UCSD-AML1 (cell line): ENCODE results near the gene IL1RN.
A peak's percentile ranks its signal among the peaks of the same experiment; 100 is the strongest.

Experiments used
- DNase-seq: peaks from one replicate; lab custom pipeline; 2025; ENCODE audit not compliant: unreplicated experiment; lab: John Stamatoyannopoulos, UW

IL1RN gene

DNA sequence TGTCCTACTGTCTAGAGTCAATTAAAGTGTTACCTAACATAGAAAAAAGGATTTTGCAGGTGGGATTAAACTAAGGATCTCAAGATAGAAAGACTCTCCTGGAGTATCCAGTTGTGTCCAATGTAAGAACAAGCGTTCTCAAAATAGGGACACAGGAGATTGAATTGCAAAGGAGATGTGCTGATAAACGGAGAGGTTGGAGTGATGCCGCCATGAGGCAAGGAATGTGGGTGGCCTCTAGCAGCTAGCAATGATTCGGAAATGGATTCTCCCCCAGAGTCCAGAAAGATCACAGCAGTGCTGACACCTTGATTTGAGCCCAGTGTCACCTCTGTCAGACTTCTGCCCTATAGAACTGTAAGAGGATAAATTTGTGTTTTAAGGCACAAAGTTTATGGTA lies 24.1 kb upstream of the IL1RN start:
- no peak for DNase-seq

DNA sequence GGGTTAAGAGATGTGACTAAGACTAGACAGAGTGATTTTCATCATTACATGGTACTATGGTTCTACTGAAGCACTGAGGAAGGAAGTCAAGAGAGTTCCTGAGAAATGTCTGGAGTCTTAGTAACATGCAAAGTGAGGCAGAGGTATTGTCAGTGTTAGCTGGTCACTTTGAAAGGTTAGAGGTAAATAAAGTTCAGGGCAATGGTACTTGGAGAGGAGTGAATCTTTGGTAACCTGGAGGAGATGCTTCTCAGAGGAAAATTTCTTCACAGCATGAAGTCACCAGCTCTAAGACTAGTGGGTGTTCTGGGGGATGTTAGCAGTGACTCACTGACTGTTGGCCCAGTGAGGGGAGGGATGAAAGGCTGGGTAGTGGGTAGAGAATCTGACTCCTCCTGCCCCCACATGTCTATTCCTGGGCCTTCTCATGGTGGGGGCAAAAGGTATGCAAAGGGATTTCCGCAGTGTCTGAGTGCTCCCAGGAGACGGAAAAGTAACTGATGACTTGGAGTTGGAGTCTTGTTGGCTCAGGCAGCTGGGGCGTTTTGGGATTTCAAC lies 23.3 kb upstream of the IL1RN start:
- DNase-seq = no peak

GRCh38 chr2:113105047-113105785 lies 22.2 kb upstream of the IL1RN start:
- DNase-seq = no peak

GRCh38 chr2:113111121-113111520 lies 16.3 kb upstream of the IL1RN start:
- no peak for DNase-seq

DNA sequence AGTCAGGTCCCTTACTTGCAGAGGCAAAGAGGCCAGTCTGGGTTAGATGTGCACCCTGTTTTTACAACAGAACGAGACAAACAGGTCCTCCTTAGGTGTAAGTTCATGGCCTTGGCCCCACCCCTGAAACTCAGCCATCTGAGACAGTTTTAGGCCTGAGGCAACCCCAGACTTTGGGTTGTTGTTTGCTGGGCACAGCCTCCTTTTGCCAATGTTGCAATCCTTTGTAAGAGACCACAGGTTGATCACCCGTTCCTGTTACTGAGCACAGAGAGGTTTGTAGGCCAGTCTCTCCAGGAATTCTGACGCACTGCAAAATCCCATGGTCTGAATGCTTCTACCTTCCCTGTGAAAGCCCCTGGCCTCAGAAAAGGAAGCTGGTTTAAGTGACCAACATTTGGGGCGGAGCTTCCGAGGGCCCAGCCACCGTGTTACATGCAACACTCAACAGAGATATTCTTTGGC lies 15.5 kb upstream of the IL1RN start:
- no peak for DNase-seq

DNA sequence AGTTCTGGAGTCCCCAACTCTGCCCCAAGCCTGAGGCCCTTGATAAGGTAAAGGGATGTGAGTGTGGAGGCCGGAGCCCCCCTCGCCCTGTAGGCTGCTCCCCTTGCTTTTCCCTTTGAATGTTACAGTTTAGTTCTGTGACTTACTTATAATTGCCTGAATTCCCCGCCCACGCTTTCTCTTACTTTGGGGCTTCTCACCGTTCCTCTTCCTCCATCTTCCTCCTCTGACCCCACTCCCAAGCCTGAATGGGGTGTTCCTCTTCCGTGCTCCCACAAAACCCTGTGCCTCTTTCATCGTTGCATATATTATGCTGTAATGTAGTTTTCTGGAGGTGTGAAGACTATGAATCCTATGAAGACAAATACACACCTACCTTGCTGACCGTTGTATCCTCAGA lies 15.0 kb upstream of the IL1RN start:
- no peak for DNase-seq

GRCh38 chr2:113112871-113113270 lies 14.5 kb upstream of the IL1RN start:
- DNase-seq = no peak

- no peak for DNase-seq
These were observed 13.6 kb upstream of the IL1RN start for GRCh38 chr2:113113807-113114206.

DNA sequence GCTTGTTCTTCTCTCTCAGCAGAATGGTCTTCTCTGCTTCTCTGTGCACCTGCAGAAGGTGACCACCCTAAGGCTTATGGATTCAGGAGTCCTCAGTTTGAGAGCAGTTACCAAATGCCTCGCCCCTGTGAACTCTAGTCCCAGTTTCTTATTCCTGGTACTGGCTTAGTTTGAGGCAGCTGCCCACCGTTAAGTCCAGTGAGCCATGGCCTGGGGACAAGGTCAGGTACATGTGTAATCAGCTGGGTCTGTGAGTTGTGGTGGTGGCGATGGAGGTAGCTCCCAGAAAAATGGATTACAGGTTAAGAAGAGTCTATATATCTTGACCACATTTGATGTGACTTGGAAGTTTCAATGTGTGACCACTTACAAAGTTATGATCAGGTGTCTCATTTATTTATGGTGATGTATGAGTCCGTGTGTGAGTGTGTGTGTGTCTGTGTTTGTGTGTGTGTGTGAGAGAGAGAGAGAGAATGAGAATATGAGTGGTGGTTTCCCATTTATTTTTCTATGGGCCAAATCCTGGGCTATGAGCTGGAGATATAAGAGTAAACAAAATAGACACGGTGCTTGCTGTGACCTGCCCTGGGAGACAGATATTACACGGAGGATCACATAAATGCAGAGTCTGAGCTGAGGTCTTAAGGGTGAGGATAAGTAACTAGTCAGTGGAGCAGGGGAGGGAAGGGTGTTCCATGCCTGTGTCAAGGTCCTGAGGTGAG lies 13.0 kb upstream of the IL1RN start:
- DNase-seq = no peak

- DNase-seq = no peak
These were observed 12.4 kb upstream of the IL1RN start for GRCh38 chr2:113114996-113115395.

GRCh38 chr2:113116100-113116958 lies 11.1 kb upstream of the IL1RN start:
- DNase-seq = peak; percentile 63

- DNase-seq = peak; percentile 38
These were observed 9.7 kb upstream of the IL1RN start for GRCh38 chr2:113117541-113118262.

DNA sequence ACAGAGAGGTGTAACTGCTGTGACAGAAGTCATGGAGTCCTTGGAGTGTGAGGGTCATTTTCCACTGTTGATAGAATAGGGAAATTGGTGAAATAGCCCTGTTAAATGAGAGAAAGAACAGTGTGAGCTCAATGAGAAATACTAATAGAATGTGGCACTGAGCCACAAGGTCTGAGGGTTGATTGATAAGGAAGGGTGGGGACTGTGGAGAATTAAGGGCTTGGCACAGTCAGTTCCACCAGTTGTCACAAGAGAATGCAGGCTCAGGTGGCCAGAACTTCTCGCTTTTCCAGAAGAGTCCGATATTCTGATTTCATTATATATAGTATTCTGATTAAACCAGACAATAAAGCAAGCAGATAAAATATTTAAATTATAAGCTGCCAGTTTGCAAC lies 9.1 kb upstream of the IL1RN start:
- DNase-seq = no peak

- no peak for DNase-seq
These were observed 8.3 kb upstream of the IL1RN start for GRCh38 chr2:113119111-113119510.

DNA sequence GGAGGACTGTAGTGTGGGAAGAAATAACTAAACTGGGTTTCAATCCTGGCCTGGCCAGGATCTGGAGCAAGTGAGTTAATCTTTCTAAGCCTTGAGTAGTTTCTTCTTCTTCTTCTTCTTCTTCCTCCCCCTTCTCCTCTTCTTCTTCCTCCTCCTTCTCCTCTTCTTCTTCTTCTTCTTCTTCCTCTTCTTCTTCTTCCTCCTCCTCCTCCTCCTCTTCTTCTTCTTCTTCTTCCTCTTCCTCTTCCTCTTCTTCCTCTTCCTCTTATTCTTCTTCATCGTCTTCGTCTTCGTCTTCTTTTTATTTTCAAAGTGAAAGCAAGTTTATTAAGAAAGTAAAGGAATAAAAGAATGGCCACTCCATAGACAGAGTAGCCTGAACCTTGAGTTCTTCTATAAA lies 6.5 kb upstream of the IL1RN start:
- DNase-seq = no peak

GRCh38 chr2:113122364-113122763 lies 5.0 kb upstream of the IL1RN start:
- DNase-seq = no peak

DNA sequence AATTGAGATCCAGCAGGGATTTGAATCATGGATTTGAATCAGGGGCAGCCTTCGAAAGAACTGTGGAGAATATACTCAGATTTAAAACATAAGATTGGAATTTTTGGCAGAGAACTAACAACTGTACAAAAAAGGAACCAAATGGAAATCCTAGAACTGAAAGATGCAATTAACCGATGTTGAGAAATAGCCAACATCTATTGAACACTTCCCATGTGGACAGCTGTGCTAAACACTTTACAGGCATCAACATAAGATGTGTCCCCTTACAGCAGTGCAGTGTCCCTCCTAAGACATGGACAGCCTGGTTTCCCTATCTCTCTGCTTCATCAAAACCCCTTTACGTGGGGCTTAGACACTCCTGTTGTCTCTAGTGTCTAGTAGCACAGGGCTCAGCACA lies 3.7 kb upstream of the IL1RN start:
- no peak for DNase-seq

- peak; percentile 68 for DNase-seq
These were observed 3.0 kb upstream of the IL1RN start for GRCh38 chr2:113124181-113124961.

GRCh38 chr2:113124984-113125855 lies 2.2 kb upstream of the IL1RN start:
- DNase-seq = no peak
